ENCODE data around the gene PPP6R1. TPM values are rescaled to one million over a fixed set of nuclear protein-coding genes. Genes with fewer than 3 reads are reported as not detected.
A peak's percentile ranks its signal among the peaks of the same experiment; 100 is the strongest.

The PPP6R1 gene
- total RNA-seq, 4 donors from 2014 or later = 49.0 to 56.2 (median 51.3) TPM

- WGBS = 66% methylated on average over 11 of the region's 13 CpGs
- Histone ChIP-seq H3K4me3 (no peak overlapping the region), H3K9me3 (no peaks in the 10 kb centered on the region), H3K27me3 (no peaks in the 10 kb centered on the region), H3K27ac (no peak overlapping the region), H3K4me1 (peaks cover 24% of the 10 kb centered on the region), H3K36me3 (peaks cover 3% of the 10 kb centered on the region)
- DNase-seq (ENCODE audit: low spot score in 2 of 2) = no peak
- TF ChIP-seq CTCF (IDR thresholded peaks at IDR 0.05) (no peak), EP300 (IDR thresholded peaks at IDR 0.05) (no peak), POLR2A (IDR thresholded peaks at IDR 0.05) (no peak), POLR2AphosphoS5 (IDR thresholded peaks at IDR 0.05) (no peak)
Measured at GRCh38 chr19:55261671-55262126, 2.9 kb upstream of the PPP6R1 start.

GRCh38 chr19:55259540-55260210 lies 858 bp upstream of the PPP6R1 start:
- WGBS = 34% methylated on average over 26 of the region's 29 CpGs
- Histone ChIP-seq H3K4me3 (peak overlapping the region; percentile 96), H3K27me3 (no peaks in the 10 kb centered on the region), H3K9me3 (no peaks in the 10 kb centered on the region), H3K4me1 (peaks cover 44% of the 10 kb centered on the region), H3K36me3 (peaks cover 3% of the 10 kb centered on the region), H3K27ac (peak overlapping the region; percentile 84)
- DNase-seq (ENCODE audit: low spot score in 2 of 2) = peak in 1 of 2 donors; percentile 71
- TF ChIP-seq POLR2AphosphoS5 (IDR thresholded peaks at IDR 0.05) = no peak
- peak in 1 of 2 donors; percentile 43 for TF ChIP-seq POLR2A (IDR thresholded peaks at IDR 0.05)
- no peak for TF ChIP-seq EP300 (IDR thresholded peaks at IDR 0.05)

- H3K4me3 ChIP-seq = peak overlapping the region; percentile 96
- peaks cover 3% of the 10 kb centered on the region for H3K36me3 ChIP-seq
- H3K4me1 ChIP-seq = peaks cover 53% of the 10 kb centered on the region
- no peak for TF ChIP-seq EP300 (IDR thresholded peaks at IDR 0.05)
- no peak for TF ChIP-seq CTCF (IDR thresholded peaks at IDR 0.05)
- no peak for TF ChIP-seq POLR2AphosphoS5 (IDR thresholded peaks at IDR 0.05)
- no peak for TF ChIP-seq POLR2A (IDR thresholded peaks at IDR 0.05)
- no CpG with 5 or more reads among the region's 53 CpGs for WGBS
- no peaks in the 10 kb centered on the region for H3K27me3 ChIP-seq
- DNase-seq (ENCODE audit: low spot score in 2 of 2) = peak in 1 of 2 donors; percentile 82
- no peaks in the 10 kb centered on the region for H3K9me3 ChIP-seq
- H3K27ac ChIP-seq = peak overlapping the region; percentile 88
Measured at GRCh38 chr19:55258476-55258827, 365 bp downstream of the PPP6R1 start.

DNA sequence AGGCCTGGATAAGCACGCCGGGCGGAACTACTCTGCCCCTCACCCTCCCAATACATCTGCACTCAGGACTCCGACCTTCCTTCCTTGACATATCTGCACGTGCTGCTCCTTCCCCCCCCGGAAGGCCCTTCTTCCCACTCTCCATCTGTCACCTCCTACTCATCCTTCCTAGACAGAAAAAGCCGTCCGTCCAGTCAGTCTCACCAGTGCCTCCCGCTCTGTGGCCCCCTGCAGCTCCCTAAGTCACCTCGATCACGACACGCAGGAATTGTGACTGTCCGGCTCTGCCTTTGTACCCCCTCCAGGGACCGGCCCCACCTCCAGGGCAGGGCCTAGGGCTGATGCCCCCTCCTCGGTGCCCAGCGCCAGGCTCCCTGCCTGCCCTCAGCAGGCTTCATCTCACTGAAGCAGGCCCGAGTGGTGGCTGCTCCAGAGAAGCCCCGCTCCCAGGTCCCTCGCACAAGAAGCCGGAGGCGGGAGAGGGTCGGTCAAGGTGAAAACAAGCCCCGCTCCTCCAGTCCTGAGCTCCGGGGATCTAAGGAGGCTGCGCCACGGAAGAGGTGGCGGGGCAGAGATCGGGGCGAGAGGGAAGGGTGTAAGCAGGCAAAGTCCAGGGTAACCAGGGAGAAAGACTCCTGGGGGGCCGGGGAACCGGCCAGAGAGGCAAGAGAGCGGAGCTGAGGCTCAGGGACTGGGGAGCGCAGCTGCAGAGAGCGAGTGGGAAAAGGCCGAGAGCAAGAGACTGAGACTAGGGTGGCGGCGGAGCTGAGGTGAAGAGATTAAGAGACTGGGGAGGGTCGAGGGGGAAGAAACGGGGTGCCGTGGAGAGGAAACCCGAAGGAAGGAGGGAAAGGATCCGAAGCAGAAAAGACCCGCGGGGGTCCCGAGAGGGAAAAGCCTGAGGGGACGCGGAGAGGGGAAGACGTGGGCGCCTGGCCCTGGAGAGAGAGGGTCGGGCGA lies 1.1 kb downstream of the PPP6R1 start:
- WGBS = 4% methylated on average over 51 of the region's 51 CpGs
- H3K4me1 ChIP-seq = peaks cover 53% of the 10 kb centered on the region
- H3K27me3 ChIP-seq = no peaks in the 10 kb centered on the region
- no peaks in the 10 kb centered on the region for H3K9me3 ChIP-seq
- H3K27ac ChIP-seq = peak overlapping the region; percentile 88
- H3K36me3 ChIP-seq = peaks cover 3% of the 10 kb centered on the region
- DNase-seq (ENCODE audit: low spot score in 2 of 2) = peak in 1 of 2 donors; percentile 76
- H3K4me3 ChIP-seq = peak overlapping the region; percentile 96
- TF ChIP-seq EP300 (IDR thresholded peaks at IDR 0.05) (no peak), POLR2AphosphoS5 (IDR thresholded peaks at IDR 0.05) (no peak), CTCF (IDR thresholded peaks at IDR 0.05) (no peak), POLR2A (IDR thresholded peaks at IDR 0.05) (no peak)

- Histone ChIP-seq H3K4me1 (peaks cover 62% of the 10 kb centered on the region), H3K27me3 (no peaks in the 10 kb centered on the region)
Measured at GRCh38 chr19:55256562-55257460, 2.0 kb downstream of the PPP6R1 start.

More at GRCh38 chr19:55256562-55257460, 2.0 kb downstream of the PPP6R1 start:
- TF ChIP-seq POLR2A (IDR thresholded peaks at IDR 0.05) (no peak), CTCF (IDR thresholded peaks at IDR 0.05) (no peak), EP300 (IDR thresholded peaks at IDR 0.05) (no peak), POLR2AphosphoS5 (IDR thresholded peaks at IDR 0.05) (no peak)
- Histone ChIP-seq H3K36me3 (no peaks in the 10 kb centered on the region), H3K4me3 (peak overlapping the region; percentile 96), H3K9me3 (no peaks in the 10 kb centered on the region), H3K27ac (no peak overlapping the region)
- 37% methylated on average over 22 of the region's 22 CpGs for WGBS
- DNase-seq (ENCODE audit: low spot score in 2 of 2) = no peak
